Neural cell (in vitro differentiated cells): ENCODE results near the gene SIL1.

Experiments
- CTCF ChIP-seq: fragments of 450-650 bp; IDR thresholded peaks from 2 replicates; pipeline ENCODE4 v1.5.1; 2014; ENCODE audit warnings: antibody characterized with exemption, mild to moderate bottlenecking, moderate library complexity; ENCODE audit not compliant: poor library complexity, severe bottlenecking
- EP300 ChIP-seq: fragments of 450-650 bp; conservative IDR thresholded peaks from 2 replicates; pipeline ENCODE4 v1.6.1; 2014; ENCODE audit warnings: antibody characterized with exemption, mild to moderate bottlenecking, moderate library complexity; ENCODE audit not compliant: poor library complexity, severe bottlenecking
- EZH2 ChIP-seq: fragments of 200-600, 300-800 bp; shearing (Covaris generic), sonication (generic); IDR thresholded peaks from 2 replicates; pipeline ENCODE4 v1.6.1; 2014; ENCODE audit warnings: antibody characterized with exemption, low read length, borderline replicate concordance, mild to moderate bottlenecking; ENCODE audit not compliant: insufficient read depth, poor library complexity, severe bottlenecking
- MXI1 ChIP-seq: fragments of 450-650 bp; conservative IDR thresholded peaks from 2 replicates; pipeline ENCODE4 v1.6.1; 2014; ENCODE audit warnings: antibody characterized with exemption, mild to moderate bottlenecking; ENCODE audit not compliant: poor library complexity, severe bottlenecking
- POLR2AphosphoS5 ChIP-seq: IDR thresholded peaks from 2 replicates; pipeline ENCODE4 v1.6.1; 2012
- RAD21 ChIP-seq: fragments of 450-650 bp; conservative IDR thresholded peaks from 2 replicates; pipeline ENCODE4 v1.6.1; 2014; ENCODE audit warnings: antibody characterized with exemption, mild to moderate bottlenecking, moderate library complexity
- REST ChIP-seq: IDR thresholded peaks from 2 replicates; pipeline ENCODE4 v1.6.1; 2012; ENCODE audit warnings: borderline replicate concordance
- SMC3 ChIP-seq: fragments of 450-650 bp; conservative IDR thresholded peaks from 2 replicates; pipeline ENCODE4 v1.6.1; 2014; ENCODE audit warnings: antibody characterized with exemption, mild to moderate bottlenecking, moderate library complexity; ENCODE audit not compliant: poor library complexity
- TAF1 ChIP-seq: IDR thresholded peaks from 2 replicates; pipeline ENCODE4 v1.6.1; 2012; ENCODE audit warnings: low read depth

DNA sequence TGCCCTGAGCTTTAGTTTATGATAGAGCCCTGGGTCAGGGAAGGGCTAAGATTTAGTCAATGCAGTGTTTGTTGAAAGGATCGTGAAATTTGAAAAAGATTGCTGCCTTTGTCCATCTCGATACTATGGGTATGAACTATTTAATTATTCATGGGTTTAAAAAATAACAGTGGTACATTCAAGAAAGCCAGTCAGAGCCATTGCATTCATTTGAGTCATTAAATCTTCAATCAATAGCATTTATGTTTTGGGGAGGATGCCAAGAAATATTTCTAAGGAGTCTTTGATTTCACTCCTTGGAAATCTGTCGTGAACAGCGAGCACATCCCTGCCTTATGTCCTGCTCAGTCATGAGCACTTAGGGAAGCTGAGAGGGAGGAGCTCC, 268.6 kb downstream of the SIL1 start:
- TF ChIP-seq CTCF (no peak), REST (no peak), MXI1 (no peak), EZH2 (no peak), SMC3 (no peak), POLR2AphosphoS5 (no peak), TAF1 (no peak), EP300 (no peak), RAD21 (no peak)
